Uterus (tissue), 4 donors: ENCODE measurements around the gene OSBPL1A. TPM values are rescaled to one million over a fixed set of nuclear protein-coding genes. Genes with fewer than 3 reads are reported as not detected.

ENCODE experiments used
- microRNA-seq: library from miRNA; unstranded; fragments of <30 nt; microRNA quantifications from one replicate; pipeline ENCODE4, GENCODE V29; 2016; ENCODE audit warnings: borderline microRNAs expressed, borderline replicate concordance
- small RNA-seq: library from RNA; depleted of rRNA; stranded (forward); fragments of <200 nt; gene quantifications from one replicate; pipeline ENCODE3, GENCODE V24; 2016
- total RNA-seq, 4 donors: library from RNA; depleted of rRNA in 3 of 4; stranded (reverse); fragments of >200 nt in 3 of 4; gene quantifications; one replicate each; pipeline versions ENCODE4 v1.1.0 to v1.2.4, GENCODE V29; 2014 to 2023
- donor health status: DM: yes; HTN: yes; CAD: no.

Gene OSBPL1A
- total RNA-seq, 4 donors from 2014 or later: 49.4 to 72.4 (median 62.5) TPM

Small RNA genes lying within 50 kb of the gene (microRNA-seq; reads per million reads assigned to microRNA genes)
- gene MIR320C2: 24.0 reads per million, percentile 32 among the genes with 10 or more reads in this experiment

Small RNA genes lying within 50 kb of the gene (small RNA-seq; reads per million reads assigned to genes)
- gene MIR320C2 (not detected), gene RF00017 (not detected), gene RF00019 (not detected), gene RNA5SP452 (0.24 reads per million), gene RNU5A-6P (not detected), gene RNU6-435P (not detected)

Other genes with a start within 250 kb of the OSBPL1A start
- 10 to 100 TPM in 2 of 4 donors, 1 to 10 TPM in 2; 4.1 to 63.9 (median 15.1) TPM for gene IMPACT, start 28.8 kb upstream of the OSBPL1A start, total RNA-seq
- under 1 TPM in 2 of 4 donors, not detected in 2; 0.12 to 0.55 TPM for gene HRH4, start 62.8 kb upstream of the OSBPL1A start, total RNA-seq